Measurements from ENCODE around the gene CADM2. TPM values are rescaled to one million over a fixed set of nuclear protein-coding genes. Genes with fewer than 3 reads are reported as not detected.

The CADM2 gene
- total RNA-seq, 1 donor from 2014 or later = 0.55 TPM

GRCh38 chr3:86087160-86087871 is 1128.5 kb downstream of the CADM2 start:
- Histone ChIP-seq H3K4me1 (no peaks in the 10 kb centered on the region), H3K27me3 (no peaks in the 10 kb centered on the region), H3K27ac (no peak overlapping the region), H3K4me3 (no peak overlapping the region), H3K36me3 (no peaks in the 10 kb centered on the region), H3K9me3 (no peaks in the 10 kb centered on the region)
- intact Hi-C loops (cut with DNase I) = no loop called here
- ATAC-seq (no peak), DNase-seq (no peak)
- no peak for TF ChIP-seq CTCF (IDR thresholded peaks at IDR 0.05)

GRCh38 chr3:86104154-86104553 is 1145.4 kb downstream of the CADM2 start:
- H3K27ac ChIP-seq = no peak overlapping the region
- ATAC-seq (no peak), DNase-seq (no peak)
- H3K9me3 ChIP-seq = peaks cover 6% of the 10 kb centered on the region
- no peaks in the 10 kb centered on the region for H3K4me1 ChIP-seq
- H3K4me3 ChIP-seq = no peak overlapping the region
- H3K27me3 ChIP-seq = no peaks in the 10 kb centered on the region
- no peaks in the 10 kb centered on the region for H3K36me3 ChIP-seq
- intact Hi-C loops (cut with DNase I) = no loop called here
- TF ChIP-seq CTCF (IDR thresholded peaks at IDR 0.05) = no peak

- H3K9me3 ChIP-seq = no peaks in the 10 kb centered on the region
- ATAC-seq (no peak), DNase-seq (no peak)
- no peak overlapping the region for H3K27ac ChIP-seq
- no peak for TF ChIP-seq CTCF (IDR thresholded peaks at IDR 0.05)
- no peaks in the 10 kb centered on the region for H3K4me1 ChIP-seq
- no peaks in the 10 kb centered on the region for H3K36me3 ChIP-seq
- intact Hi-C loops (cut with DNase I) = no loop called here
- H3K27me3 ChIP-seq = no peaks in the 10 kb centered on the region
- H3K4me3 ChIP-seq = no peak overlapping the region
Measured at GRCh38 chr3:86109434-86109833, 1150.6 kb downstream of the CADM2 start.

Small RNA genes within 50 kb of the gene (microRNA-seq; reads per million reads assigned to microRNA genes)
- not detected for gene MIR5688 (ENCODE audit: borderline microRNAs expressed)

All from upper lobe of right lung (tissue), 1 donor.